ENCODE measurements around the gene IFNAR1. TPM values are rescaled to one million over a fixed set of nuclear protein-coding genes. Genes with fewer than 3 reads are reported as not detected.

Gene IFNAR1
- polyA plus RNA-seq, 1 experiment = 11.4 TPM

DNA sequence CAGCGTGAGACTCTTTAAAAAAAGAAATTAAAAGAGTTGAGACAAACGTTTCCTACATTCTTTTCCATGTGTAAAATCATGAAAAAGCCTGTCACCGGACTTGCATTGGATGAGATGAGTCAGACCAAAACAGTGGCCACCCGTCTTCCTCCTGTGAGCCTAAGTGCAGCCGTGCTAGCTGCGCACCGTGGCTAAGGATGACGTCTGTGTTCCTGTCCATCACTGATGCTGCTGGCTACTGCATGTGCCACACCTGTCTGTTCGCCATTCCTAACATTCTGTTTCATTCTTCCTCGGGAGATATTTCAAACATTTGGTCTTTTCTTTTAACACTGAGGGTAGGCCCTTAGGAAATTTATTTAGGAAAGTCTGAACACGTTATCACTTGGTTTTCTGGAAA, 31.2 kb downstream of the IFNAR1 start:
- no peaks in the 10 kb centered on the region for H3K27me3 ChIP-seq (ENCODE audit: control insufficient read depth, insufficient read depth, low read length)
- no peak for DNase-seq (ENCODE audit: low read depth)
- no peak overlapping the region for H3K4me3 ChIP-seq (ENCODE audit: low read depth, low read length)
- ChIA-PET POLR2A (no interaction called here), CTCF (interaction anchor here (0.7 kb wide), 1 partner anchor 86 kb away, joined by 3 read pairs; no protein-coding TSS in a partner anchor)
- peaks cover 8% of the 10 kb centered on the region for H3K36me3 ChIP-seq (ENCODE audit: control insufficient read depth, insufficient read depth, low read length)
- TF ChIP-seq, protein P1, sequence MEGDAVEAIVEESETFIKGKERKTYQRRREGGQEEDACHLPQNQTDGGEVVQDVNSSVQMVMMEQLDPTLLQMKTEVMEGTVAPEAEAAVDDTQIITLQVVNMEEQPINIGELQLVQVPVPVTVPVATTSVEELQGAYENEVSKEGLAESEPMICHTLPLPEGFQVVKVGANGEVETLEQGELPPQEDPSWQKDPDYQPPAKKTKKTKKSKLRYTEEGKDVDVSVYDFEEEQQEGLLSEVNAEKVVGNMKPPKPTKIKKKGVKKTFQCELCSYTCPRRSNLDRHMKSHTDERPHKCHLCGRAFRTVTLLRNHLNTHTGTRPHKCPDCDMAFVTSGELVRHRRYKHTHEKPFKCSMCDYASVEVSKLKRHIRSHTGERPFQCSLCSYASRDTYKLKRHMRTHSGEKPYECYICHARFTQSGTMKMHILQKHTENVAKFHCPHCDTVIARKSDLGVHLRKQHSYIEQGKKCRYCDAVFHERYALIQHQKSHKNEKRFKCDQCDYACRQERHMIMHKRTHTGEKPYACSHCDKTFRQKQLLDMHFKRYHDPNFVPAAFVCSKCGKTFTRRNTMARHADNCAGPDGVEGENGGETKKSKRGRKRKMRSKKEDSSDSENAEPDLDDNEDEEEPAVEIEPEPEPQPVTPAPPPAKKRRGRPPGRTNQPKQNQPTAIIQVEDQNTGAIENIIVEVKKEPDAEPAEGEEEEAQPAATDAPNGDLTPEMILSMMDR (IDR thresholded peaks at IDR 0.05; ENCODE audit: insufficient read depth, low read depth, low read length) = no peak

DNA sequence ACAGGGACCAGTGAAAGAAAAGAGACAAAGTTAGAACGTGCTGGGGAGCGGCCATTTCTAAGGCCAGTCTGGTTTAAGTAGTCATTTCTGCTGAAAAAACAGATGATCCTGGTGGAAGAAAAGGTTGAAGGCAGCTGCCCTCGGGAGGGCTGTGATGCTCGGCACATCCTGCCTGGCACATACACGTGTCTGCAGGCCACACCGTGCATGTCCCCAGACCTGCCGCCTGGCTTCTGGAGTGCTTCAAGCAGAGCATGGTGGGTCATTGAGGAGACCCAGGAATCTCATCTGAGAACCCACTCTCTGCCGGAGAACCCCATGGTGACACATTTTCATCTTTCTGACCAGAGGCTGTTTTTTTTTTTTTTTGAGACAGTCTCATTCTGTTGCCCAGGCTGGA, 32.4 kb downstream of the IFNAR1 start:
- no peak overlapping the region for H3K4me3 ChIP-seq (ENCODE audit: low read depth, low read length)
- H3K36me3 ChIP-seq (ENCODE audit: control insufficient read depth, insufficient read depth, low read length) = peaks cover 8% of the 10 kb centered on the region
- no peak for DNase-seq (ENCODE audit: low read depth)
- POLR2A ChIA-PET = no interaction called here
- CTCF ChIA-PET = no interaction called here
- no peaks in the 10 kb centered on the region for H3K27me3 ChIP-seq (ENCODE audit: control insufficient read depth, insufficient read depth, low read length)
- TF ChIP-seq, protein P1 (IDR thresholded peaks at IDR 0.05; ENCODE audit: insufficient read depth, low read depth, low read length) = no peak

DNA sequence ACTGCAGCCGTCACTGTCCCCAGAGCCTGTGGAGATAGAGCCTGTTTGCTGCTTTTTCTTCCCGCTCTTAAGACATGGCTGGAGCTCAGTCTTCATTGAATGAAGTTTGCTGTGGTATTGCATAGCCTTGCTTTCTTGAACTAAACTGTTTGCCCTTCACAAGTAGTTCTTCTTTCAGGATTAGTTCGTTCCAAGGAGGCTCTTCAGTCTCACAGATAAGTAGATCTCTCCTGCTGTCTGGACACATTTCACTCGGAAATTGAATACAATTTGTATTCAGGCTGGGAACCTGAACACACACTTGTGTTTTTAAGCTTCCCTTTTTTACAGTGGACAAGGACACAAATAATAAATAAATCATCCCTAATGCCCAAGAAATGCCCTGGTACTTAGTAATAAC, 34.7 kb downstream of the IFNAR1 start:
- ChIA-PET POLR2A (no interaction called here), CTCF (interaction anchor here (1.0 to 3.5 kb wide), 6 partner anchors 11 to 163 kb away, joined by 3 to 30 read pairs (median 14); no protein-coding TSS in a partner anchor)
- TF ChIP-seq, protein P1 (IDR thresholded peaks at IDR 0.05; ENCODE audit: insufficient read depth, low read depth, low read length) = no peak
- H3K27me3 ChIP-seq (ENCODE audit: control insufficient read depth, insufficient read depth, low read length) = no peaks in the 10 kb centered on the region
- H3K36me3 ChIP-seq (ENCODE audit: control insufficient read depth, insufficient read depth, low read length) = peaks cover 8% of the 10 kb centered on the region
- DNase-seq (ENCODE audit: low read depth) = no peak
- no peak overlapping the region for H3K4me3 ChIP-seq (ENCODE audit: low read depth, low read length)

DNA sequence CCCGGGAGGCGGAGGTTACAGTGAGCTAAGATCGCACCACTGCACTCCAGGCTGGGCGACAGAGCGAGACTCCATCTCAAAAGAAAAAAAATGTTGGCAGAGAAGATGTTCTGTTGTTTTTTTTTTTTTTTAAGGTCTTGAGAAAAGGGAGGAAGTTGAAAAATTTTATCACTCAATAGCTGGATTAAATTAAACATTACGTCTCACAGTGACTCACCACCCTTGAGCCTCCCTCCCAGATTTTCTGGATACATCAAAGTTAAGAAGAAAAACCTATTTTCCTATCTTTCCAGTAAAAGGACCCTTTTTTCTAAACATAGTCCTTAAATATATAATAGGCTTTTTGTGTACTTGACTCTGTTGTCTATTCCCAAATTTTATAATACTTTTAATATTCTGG, 35.5 kb downstream of the IFNAR1 start:
- DNase-seq (ENCODE audit: low read depth) = no peak
- Histone ChIP-seq H3K4me3 (ENCODE audit: low read depth, low read length) (no peak overlapping the region), H3K36me3 (ENCODE audit: control insufficient read depth, insufficient read depth, low read length) (peaks cover 8% of the 10 kb centered on the region), H3K27me3 (ENCODE audit: control insufficient read depth, insufficient read depth, low read length) (no peaks in the 10 kb centered on the region)
- CTCF ChIA-PET = interaction anchor here (0.9 to 3.5 kb wide), 29 partner anchors 8 to 163 kb away, joined by 3 to 30 read pairs (median 8); partner anchors contain the start of genes IFNAR1, IFNAR2 and TMEM50B
- POLR2A ChIA-PET = interaction anchor here (0.6 kb wide), 3 partner anchors 13 to 482 kb away, joined by 5 to 7 read pairs (median 6); no protein-coding TSS in a partner anchor
- TF ChIP-seq, protein P1 (IDR thresholded peaks at IDR 0.05; ENCODE audit: insufficient read depth, low read depth, low read length) = no peak

DNA sequence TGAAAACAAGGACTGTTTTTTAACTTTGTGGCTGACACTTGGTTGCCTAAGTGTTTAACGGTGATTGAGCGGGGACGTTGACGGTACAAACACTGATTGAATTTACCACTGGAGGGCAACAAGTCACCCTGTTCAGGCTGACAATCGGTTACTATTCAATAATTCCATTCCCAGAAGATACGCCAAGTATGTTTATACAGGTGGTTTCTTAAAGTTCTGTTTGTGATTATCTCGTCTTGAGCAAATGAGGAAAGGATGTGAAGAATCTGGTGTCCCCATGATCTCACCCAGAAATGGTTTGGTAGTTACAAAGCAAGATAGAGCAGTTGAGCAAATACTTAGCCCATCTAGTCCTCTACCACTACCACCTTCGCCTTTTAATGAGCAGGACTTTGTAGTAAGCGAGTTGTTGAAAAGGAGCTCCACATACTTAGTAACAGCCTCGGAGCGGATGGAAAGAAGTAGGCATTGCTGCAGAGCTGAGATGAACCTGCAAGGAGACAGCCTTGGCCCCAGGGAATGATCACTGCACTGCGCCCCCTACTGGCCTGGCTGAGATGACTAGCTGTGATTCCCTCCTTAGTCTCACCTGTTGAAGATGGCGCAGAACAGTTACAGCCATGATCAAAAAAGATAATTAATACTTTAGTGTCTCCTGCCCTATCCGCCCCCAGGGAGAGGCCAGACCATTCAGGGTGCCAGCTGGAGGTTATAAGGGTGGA, 36.3 kb downstream of the IFNAR1 start:
- POLR2A ChIA-PET = interaction anchor here (0.6 to 0.9 kb wide), 4 partner anchors 14 to 481 kb away, joined by 3 to 7 read pairs (median 6); no protein-coding TSS in a partner anchor
- Histone ChIP-seq H3K27me3 (ENCODE audit: control insufficient read depth, insufficient read depth, low read length) (no peaks in the 10 kb centered on the region), H3K4me3 (ENCODE audit: low read depth, low read length) (no peak overlapping the region), H3K36me3 (ENCODE audit: control insufficient read depth, insufficient read depth, low read length) (peaks cover 7% of the 10 kb centered on the region)
- TF ChIP-seq, protein P1 (IDR thresholded peaks at IDR 0.05; ENCODE audit: insufficient read depth, low read depth, low read length) = peak; percentile 86
- DNase-seq (ENCODE audit: low read depth) = peak; percentile 76
- CTCF ChIA-PET = interaction anchor here (0.5 to 3.5 kb wide), 44 partner anchors 9 to 529 kb away, joined by 3 to 30 read pairs (median 6); partner anchors contain the start of genes IFNAR1, IFNAR2 and TMEM50B
